GM18868 (cell line): Measurements from ENCODE around the gene TSHZ2.

Source experiments
- ATAC-seq: cut with Tn5 transposase; IDR thresholded peaks from one replicate; pipeline ENCODE4 v1.9.1; 2021; ENCODE audit warnings: mild to moderate bottlenecking, moderate library complexity; ENCODE audit not compliant: unreplicated experiment

TSHZ2 gene

GRCh38 chr20:53059848-53060247 is 87.7 kb downstream of the TSHZ2 start:
- ATAC-seq, result no peak

GRCh38 chr20:53061192-53062108 is 89.3 kb downstream of the TSHZ2 start:
- no peak for ATAC-seq

GRCh38 chr20:53064935-53065334 is 92.8 kb downstream of the TSHZ2 start:
- no peak for ATAC-seq

GRCh38 chr20:53068241-53068640 is 96.1 kb downstream of the TSHZ2 start:
- no peak for ATAC-seq

GRCh38 chr20:53069132-53069531 is 97.0 kb downstream of the TSHZ2 start:
- no peak for ATAC-seq

- no peak for ATAC-seq
Measured at GRCh38 chr20:53070224-53070623, 98.1 kb downstream of the TSHZ2 start.

- ATAC-seq, result no peak
Measured at GRCh38 chr20:53070706-53071392, 98.7 kb downstream of the TSHZ2 start.

GRCh38 chr20:53071833-53072232 is 99.7 kb downstream of the TSHZ2 start:
- no peak for ATAC-seq

- ATAC-seq, result no peak
Measured at GRCh38 chr20:53072923-53073579, 100.9 kb downstream of the TSHZ2 start.

GRCh38 chr20:53073636-53074415 is 101.7 kb downstream of the TSHZ2 start:
- no peak for ATAC-seq

- no peak for ATAC-seq
Measured at GRCh38 chr20:53074811-53075314, 102.7 kb downstream of the TSHZ2 start.

- no peak for ATAC-seq
Measured at GRCh38 chr20:53076668-53077067, 104.5 kb downstream of the TSHZ2 start.

- no peak for ATAC-seq
Measured at GRCh38 chr20:53077373-53078205, 105.4 kb downstream of the TSHZ2 start.

GRCh38 chr20:53078761-53079160 is 106.6 kb downstream of the TSHZ2 start:
- no peak for ATAC-seq

- ATAC-seq, result no peak
Measured at GRCh38 chr20:53079261-53079691, 107.1 kb downstream of the TSHZ2 start.

GRCh38 chr20:53079828-53080686 is 107.9 kb downstream of the TSHZ2 start:
- ATAC-seq, result no peak

GRCh38 chr20:53080687-53080962 is 108.5 kb downstream of the TSHZ2 start:
- ATAC-seq, result no peak

GRCh38 chr20:53080969-53081871 is 109.1 kb downstream of the TSHZ2 start:
- ATAC-seq, result no peak
